Subcutaneous adipose tissue (tissue), 4 donors: ENCODE data around the gene CACNG3. TPM values are rescaled to one million over a fixed set of nuclear protein-coding genes. Genes with fewer than 3 reads are reported as not detected.

ENCODE experiments used
- CTCF ChIP-seq: fragments of 450-650 bp; IDR thresholded peaks from one replicate; pipeline ENCODE4 v1.5.1; 2016; ENCODE audit warnings: low read depth, mild to moderate bottlenecking, control low read depth, antibody characterized with exemption, moderate library complexity
- total RNA-seq, 4 donors: library from RNA; depleted of rRNA; stranded (reverse); fragments of >200 nt; gene quantifications; one replicate each; pipeline ENCODE4 v1.1.0, GENCODE V29; 2016

The CACNG3 gene
- total RNA-seq, 4 donors from 2014 or later = not detected

DNA sequence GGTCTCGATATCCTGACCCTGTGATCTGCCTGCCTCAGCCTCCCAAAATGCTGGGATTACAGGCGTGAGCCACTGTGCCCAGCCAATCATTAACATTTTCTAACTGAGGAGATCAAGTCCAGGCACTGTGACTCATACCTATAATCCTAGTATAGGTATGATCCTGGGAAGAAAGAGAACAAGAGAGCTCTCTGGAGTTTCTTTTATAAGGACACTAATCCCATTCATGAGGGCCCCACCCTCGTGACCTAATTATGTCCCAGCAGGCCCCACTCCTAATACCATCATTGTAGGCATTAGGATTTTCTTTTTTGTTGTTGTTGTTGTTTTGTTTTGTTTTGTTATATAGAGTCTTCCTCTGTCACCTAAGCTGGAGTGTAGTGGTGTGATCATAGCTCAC, 80.4 kb downstream of the CACNG3 start:
- TF ChIP-seq CTCF = no peak

DNA sequence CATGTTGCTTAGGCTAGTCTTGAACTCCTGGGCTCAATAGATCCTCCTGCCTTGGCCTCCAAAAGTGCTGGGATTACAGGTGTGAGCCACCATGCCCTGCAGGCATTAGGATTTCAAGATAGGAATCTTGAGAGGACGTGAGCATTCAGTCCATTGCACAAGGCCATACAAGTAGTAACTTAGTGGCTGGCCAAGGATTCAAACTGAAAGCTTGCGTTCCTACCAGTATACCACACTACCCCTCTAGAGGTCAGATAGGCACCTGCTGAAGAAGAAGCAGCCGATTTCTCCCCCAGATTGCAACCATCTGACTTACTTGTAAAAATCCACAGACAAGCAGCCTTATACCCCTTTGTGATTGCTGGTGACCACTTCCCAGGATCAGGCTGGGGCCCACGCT, 80.9 kb downstream of the CACNG3 start:
- no peak for TF ChIP-seq CTCF

DNA sequence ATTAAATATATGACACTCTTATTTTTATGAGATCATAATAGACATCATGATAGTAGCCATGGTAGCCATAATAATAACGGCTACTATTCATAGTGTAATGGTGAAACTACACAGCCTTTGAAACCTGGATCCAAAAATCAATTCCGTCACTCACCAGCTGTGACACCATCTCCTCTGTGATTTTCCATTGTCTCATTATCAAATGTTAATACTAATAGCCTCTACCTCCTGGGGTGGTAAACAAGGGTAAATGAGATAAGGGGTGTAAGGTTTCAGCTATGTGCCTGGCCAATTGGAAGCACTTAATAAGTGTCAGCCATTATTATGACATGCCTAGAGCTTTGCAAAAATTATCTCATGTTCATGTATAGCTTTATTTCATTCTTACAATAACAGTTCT, 88.6 kb downstream of the CACNG3 start:
- no peak for TF ChIP-seq CTCF

DNA sequence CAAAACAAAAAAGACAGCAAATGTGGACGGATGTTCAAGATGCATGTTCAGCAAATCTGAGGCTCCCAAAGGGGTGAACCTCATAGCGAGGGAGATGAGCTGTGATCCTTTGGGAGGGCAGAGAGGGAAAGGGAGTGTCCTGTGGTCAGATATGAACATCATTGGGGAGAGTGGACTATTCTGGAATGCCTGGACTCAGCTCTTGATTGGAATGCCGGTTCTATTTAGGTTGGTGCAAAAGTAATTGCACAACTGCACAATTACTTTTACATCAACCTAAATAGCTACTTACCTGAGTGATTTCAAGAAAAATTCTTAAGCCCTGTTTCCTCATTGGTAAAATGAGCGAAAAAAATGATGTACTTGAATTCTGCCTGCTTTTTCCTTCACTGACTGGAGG, 89.6 kb downstream of the CACNG3 start:
- TF ChIP-seq CTCF = no peak

DNA sequence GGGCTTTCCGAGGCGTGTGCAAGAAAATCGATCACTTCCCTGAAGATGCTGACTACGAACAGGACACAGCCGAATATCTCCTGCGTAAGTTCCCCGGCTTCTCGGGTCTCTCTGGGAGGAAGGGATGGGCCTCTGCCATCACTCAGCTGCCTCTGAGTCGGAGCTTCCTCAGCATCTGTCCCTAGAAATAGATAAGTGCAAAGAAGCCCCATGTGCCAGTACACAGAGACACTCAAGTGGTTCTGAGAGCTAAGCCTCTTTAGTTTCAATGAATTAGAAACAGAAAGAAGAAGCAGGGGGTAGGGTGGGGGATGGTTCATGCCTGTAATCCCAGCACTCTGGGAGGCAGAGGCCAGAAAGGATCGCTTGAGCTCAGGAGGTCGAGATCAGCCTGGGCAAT, 90.6 kb downstream of the CACNG3 start:
- TF ChIP-seq CTCF = no peak

DNA sequence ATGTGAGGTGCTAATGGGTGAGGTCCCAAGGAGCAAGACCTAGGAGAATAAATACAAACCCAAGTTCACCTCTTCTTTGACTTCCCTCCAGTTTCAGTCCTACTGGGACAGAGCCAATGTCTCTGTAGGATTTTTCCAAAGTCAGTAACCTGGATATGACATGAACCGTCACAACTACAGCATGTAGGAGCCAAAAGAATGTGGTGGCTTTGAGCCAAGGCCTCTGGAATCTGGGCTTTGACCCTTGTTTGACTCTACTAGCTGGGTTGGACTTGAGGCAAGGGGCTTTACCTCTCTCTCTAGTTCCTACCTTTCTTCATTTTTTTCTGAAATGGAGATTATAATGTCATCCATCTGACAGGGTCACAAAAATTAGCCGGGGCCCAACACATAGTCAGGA, 91.4 kb downstream of the CACNG3 start:
- no peak for TF ChIP-seq CTCF

GRCh38 chr16:24348545-24349290, 92.6 kb downstream of the CACNG3 start:
- TF ChIP-seq CTCF = no peak
